Adrenal gland (tissue), 12 donors: ENCODE measurements around the gene OLA1. TPM values are rescaled to one million over a fixed set of nuclear protein-coding genes. Genes with fewer than 3 reads are reported as not detected.

Source experiments
- DNase-seq, 7 donors: peaks; one replicate each; pipeline ENCODE4 v3.0.0-alpha.2; 2019 to 2020
- H3K27ac ChIP-seq, 5 donors: fragments of 200-600 bp; sonication (generic) in 4 of 5; 1 replicate in 3 of 5; 2 replicates in 2 of 5; pipeline versions ENCODE4 v1.5.1 to v1.8.0; 2016 to 2020; ENCODE audit warnings: mild to moderate bottlenecking in 1 of 5
- H3K27me3 ChIP-seq: fragments of 200-600 bp; 2 replicates; pipeline ENCODE4 v1.8.0; 2021
- H3K36me3 ChIP-seq, 2 donors: fragments of 200-600 bp; replicated peaks in 1 of 2; 1 replicate in 1 of 2; 2 replicates in 1 of 2; pipeline versions ENCODE4 v1.5.1 to v1.8.0; 2018 to 2022
- H3K4me1 ChIP-seq, 2 donors: fragments of 200-600 bp; replicated peaks in 1 of 2; 1 replicate in 1 of 2; 2 replicates in 1 of 2; pipeline versions ENCODE4 v1.5.1 to v1.8.0; 2018 to 2021
- H3K4me3 ChIP-seq, 4 donors: fragments of 200-600 bp; sonication (generic) in 3 of 4; one replicate each; pipeline ENCODE4 v1.5.1; 2016 to 2018
- H3K9me3 ChIP-seq, 3 donors: fragments of 200-600 bp; sonication (generic) in 1 of 3; replicated peaks in 1 of 3; 1 replicate in 2 of 3; 2 replicates in 1 of 3; pipeline versions ENCODE4 v1.5.1 to v1.8.0; 2016 to 2021
- CTCF ChIP-seq, 6 experiments: fragments of 450-650 bp in 4 of 6; fragments of 200-600 bp in 2 of 6; sonication (generic) in 1 of 6; IDR thresholded peaks; 1 replicate in 5 of 6; 2 replicates in 1 of 6; pipeline versions ENCODE4 v1.5.1 to v1.8.0; 2016 to 2021; ENCODE audit warnings: antibody characterized with exemption in 6 of 6, mild to moderate bottlenecking in 2 of 6, moderate library complexity in 1 of 6
- POLR2A ChIP-seq, 2 donors: fragments of 450-650 bp; IDR thresholded peaks; one replicate each; pipeline ENCODE4 v1.6.1; 2017; ENCODE audit warnings: antibody characterized with exemption in 2 of 2, mild to moderate bottlenecking in 2 of 2, moderate library complexity in 1 of 2
- WGBS, 4 donors: extraction: QIAGEN DNeasy Blood & Tissue Kit in 2 of 4; methylation state at CpG; one replicate each; pipeline versions ENCODE4 v1.1.5 to v1.1.7; 2013 to 2017; 5-methylcytosine and 5-hydroxymethylcytosine counted together
- intact Hi-C, 2 donors: fragments of 100-400 bp; cut with DNase I; formaldehyde crosslinking; loops; one replicate each; pipeline versions ENCODE4 v1.14.1 to v1.15.0; 2022 to 2023
- polyA plus RNA-seq, 3 donors: library from polyadenylated mRNA; stranded (reverse); fragments of 200-250 nt in 2 of 3; fragments of 350-450 nt in 1 of 3; fragmentation: Illumina TruSeq in 1 of 3; extraction: RNeasy Lipid Tissue Mini Kit (QIAGEN cat#74804) in 1 of 3; gene quantifications; one replicate each; pipeline ENCODE4 v1.2.3, GENCODE V29; 2013 to 2014
- total RNA-seq, 9 donors: library from RNA; depleted of rRNA in 4 of 9; stranded (reverse); fragments of >200 nt in 4 of 9; fragments of 120-200 nt in 1 of 9; fragmentation: NEBNext Ultra II Directional in 1 of 9; extraction: Animal tissue kit (Norgen Biotek cat#: 25700) in 1 of 9; gene quantifications; one replicate each; pipeline versions ENCODE4 v1.1.0 to v1.2.4, GENCODE V29; 2013 to 2023
- donor health status: healthy with polysubstance abuse.
- donor health status: Bipolar disorder and iron deficiency.
- donor health status: DM: yes; HTN: yes; CAD: no.
- donor health status: DM: no; HTN: no; CAD: no.
- donor health status: DM: no; HTN: no; CAD: no.
- donor health status: DM: yes; HTN: yes; CAD: no.

Gene OLA1
- total and polyA plus RNA-seq, 12 donors = 30.1 to 182 (median 68.9) TPM

GRCh38 chr2:174051741-174052583 lies 196.4 kb downstream of the OLA1 start:
- H3K4me1 ChIP-seq = no peaks in the 10 kb centered on the region
- no peak for DNase-seq
- no peaks in the 10 kb centered on the region for H3K27me3 ChIP-seq
- H3K4me3 ChIP-seq = no peak overlapping the region
- intact Hi-C loops = no loop called here
- H3K36me3 ChIP-seq = no peaks in the 10 kb centered on the region
- no peak overlapping the region for H3K27ac ChIP-seq
- TF ChIP-seq POLR2A (IDR thresholded peaks at IDR 0.05) (no peak), CTCF (IDR thresholded peaks at IDR 0.05) (no peak)
- no peaks in the 10 kb centered on the region for H3K9me3 ChIP-seq
- WGBS, 4 donors = 69 to 78% (median 74%) methylated on average over 13 of the region's 13 CpGs

GRCh38 chr2:174051068-174051467 lies 197.3 kb downstream of the OLA1 start:
- H3K9me3 ChIP-seq = no peaks in the 10 kb centered on the region
- 88 to 99% (median 94%) methylated on average over 4 of the region's 4 CpGs for WGBS, 4 donors
- H3K36me3 ChIP-seq = no peaks in the 10 kb centered on the region
- no peak overlapping the region for H3K27ac ChIP-seq
- no peaks in the 10 kb centered on the region for H3K27me3 ChIP-seq
- intact Hi-C loops = no loop called here
- H3K4me3 ChIP-seq = no peak overlapping the region
- no peaks in the 10 kb centered on the region for H3K4me1 ChIP-seq
- TF ChIP-seq POLR2A (IDR thresholded peaks at IDR 0.05) = no peak
- TF ChIP-seq CTCF (IDR thresholded peaks at IDR 0.05) = no peak
- no peak for DNase-seq

- Histone ChIP-seq H3K4me1 (no peaks in the 10 kb centered on the region), H3K9me3 (no peaks in the 10 kb centered on the region), H3K27ac (no peak overlapping the region), H3K27me3 (no peaks in the 10 kb centered on the region), H3K36me3 (no peaks in the 10 kb centered on the region), H3K4me3 (no peak overlapping the region)
- no peak for DNase-seq
- TF ChIP-seq CTCF (IDR thresholded peaks at IDR 0.05) (no peak), POLR2A (IDR thresholded peaks at IDR 0.05) (no peak)
- intact Hi-C loops = loop anchor here (10.0 kb wide), 3 partner anchors 165 to 645 kb away; no protein-coding TSS in a partner anchor
- 59 to 89% (median 75%) methylated on average over 2 of the region's 2 CpGs for WGBS, 4 donors
These were observed 198.4 kb downstream of the OLA1 start for GRCh38 chr2:174049895-174050294.

- no peak overlapping the region for H3K27ac ChIP-seq
- 84 to 88% (median 86%) methylated on average over 20 of the region's 20 CpGs for WGBS, 4 donors
- TF ChIP-seq POLR2A (IDR thresholded peaks at IDR 0.05) (no peak), CTCF (IDR thresholded peaks at IDR 0.05) (no peak)
These were observed 200.1 kb downstream of the OLA1 start for GRCh38 chr2:174048243-174048642.

More at GRCh38 chr2:174048243-174048642, 200.1 kb downstream of the OLA1 start:
- Histone ChIP-seq H3K27me3 (no peaks in the 10 kb centered on the region), H3K9me3 (no peaks in the 10 kb centered on the region), H3K4me3 (no peak overlapping the region), H3K4me1 (no peaks in the 10 kb centered on the region), H3K36me3 (no peaks in the 10 kb centered on the region)
- no peak for DNase-seq
- intact Hi-C loops = loop anchor here (10.0 kb wide), 3 partner anchors 163 to 643 kb away; no protein-coding TSS in a partner anchor
